COLO668 (cell line): Measurements from ENCODE around the gene NAT10.

Experiments used
- DNase-seq: peaks from one replicate; lab custom pipeline; 2025; ENCODE audit not compliant: unreplicated experiment; lab: John Stamatoyannopoulos, UW

The NAT10 gene

GRCh38 chr11:34185926-34186841, 80.8 kb downstream of the NAT10 start:
- no peak for DNase-seq

- DNase-seq, result no peak
Observed at GRCh38 chr11:34188181-34188580, 82.8 kb downstream of the NAT10 start.

- no peak for DNase-seq
Observed at GRCh38 chr11:34189191-34189590, 83.8 kb downstream of the NAT10 start.

GRCh38 chr11:34190192-34191139, 85.0 kb downstream of the NAT10 start:
- no peak for DNase-seq

- no peak for DNase-seq
Observed at GRCh38 chr11:34191578-34191977, 86.1 kb downstream of the NAT10 start.

- DNase-seq, result no peak
Observed at GRCh38 chr11:34192481-34193401, 87.3 kb downstream of the NAT10 start.

GRCh38 chr11:34194576-34195335, 89.3 kb downstream of the NAT10 start:
- no peak for DNase-seq
